Ectodermal cell (in vitro differentiated cells): ENCODE results near the gene TCAIM.

Source experiments
- H3K27ac ChIP-seq: 2 replicates; pipeline ENCODE4 v1.7.0; 2013; ENCODE audit warnings: mild to moderate bottlenecking, low read depth, low read length; ENCODE audit not compliant: insufficient read depth, poor library complexity, severe bottlenecking
- H3K27me3 ChIP-seq: 2 replicates; pipeline ENCODE4 v1.7.0; 2013; ENCODE audit warnings: mild to moderate bottlenecking, low read length; ENCODE audit not compliant: insufficient read depth, control insufficient read depth, poor library complexity, severe bottlenecking
- H3K36me3 ChIP-seq: one replicate; pipeline ENCODE4 v1.7.0; 2013; ENCODE audit warnings: low read length; ENCODE audit not compliant: control insufficient read depth, insufficient read depth
- H3K4me1 ChIP-seq: one replicate; pipeline ENCODE4 v1.7.0; 2013; ENCODE audit warnings: low read length; ENCODE audit not compliant: control insufficient read depth, insufficient read depth
- H3K4me3 ChIP-seq: 2 replicates; pipeline ENCODE4 v1.7.0; 2013; ENCODE audit warnings: low read depth, low read length, control low read depth; ENCODE audit not compliant: insufficient read depth
- H3K9me3 ChIP-seq: 2 replicates; pipeline ENCODE4 v1.7.0; 2013; ENCODE audit warnings: mild to moderate bottlenecking, low read length, moderate library complexity; ENCODE audit not compliant: control insufficient read depth
- WGBS, 2 experiments: methylation state at CpG; one replicate each; pipeline ENCODE4 v1.1.7; 2013; ENCODE audit warnings: missing lambda C conversion rate in 2 of 2; 5-methylcytosine and 5-hydroxymethylcytosine counted together

TCAIM gene

DNA sequence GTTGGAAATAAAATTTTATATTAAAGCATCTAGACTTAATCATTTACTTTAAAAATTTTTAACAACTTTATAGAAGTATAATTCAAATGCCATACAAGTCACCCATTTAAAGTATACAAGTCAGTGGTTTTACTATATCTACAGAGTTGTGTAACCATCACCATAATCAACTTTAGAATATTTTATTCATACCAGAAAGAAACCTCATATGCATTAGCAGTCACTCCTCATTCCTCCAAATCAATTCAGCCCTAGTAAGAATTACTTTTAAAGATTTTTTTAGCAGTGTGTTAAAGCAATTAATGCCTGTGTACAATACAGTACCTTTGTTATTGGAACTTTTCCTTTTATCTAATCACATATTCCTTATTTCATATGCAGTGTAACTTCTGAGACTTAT lies 14.0 kb upstream of the TCAIM start:
- no peak overlapping the region for H3K4me3 ChIP-seq
- H3K4me1 ChIP-seq = no peaks in the 10 kb centered on the region
- no peaks in the 10 kb centered on the region for H3K36me3 ChIP-seq
- H3K9me3 ChIP-seq = no peaks in the 10 kb centered on the region
- H3K27ac ChIP-seq = no peak overlapping the region
- no peaks in the 10 kb centered on the region for H3K27me3 ChIP-seq

GRCh38 chr3:44326019-44326418 lies 12.5 kb upstream of the TCAIM start:
- Histone ChIP-seq H3K4me1 (no peaks in the 10 kb centered on the region), H3K9me3 (no peaks in the 10 kb centered on the region), H3K36me3 (no peaks in the 10 kb centered on the region), H3K4me3 (no peak overlapping the region), H3K27ac (no peak overlapping the region), H3K27me3 (no peaks in the 10 kb centered on the region)
- WGBS, 2 experiments = 93 to 95% methylated on average over 2 of the region's 2 CpGs

DNA sequence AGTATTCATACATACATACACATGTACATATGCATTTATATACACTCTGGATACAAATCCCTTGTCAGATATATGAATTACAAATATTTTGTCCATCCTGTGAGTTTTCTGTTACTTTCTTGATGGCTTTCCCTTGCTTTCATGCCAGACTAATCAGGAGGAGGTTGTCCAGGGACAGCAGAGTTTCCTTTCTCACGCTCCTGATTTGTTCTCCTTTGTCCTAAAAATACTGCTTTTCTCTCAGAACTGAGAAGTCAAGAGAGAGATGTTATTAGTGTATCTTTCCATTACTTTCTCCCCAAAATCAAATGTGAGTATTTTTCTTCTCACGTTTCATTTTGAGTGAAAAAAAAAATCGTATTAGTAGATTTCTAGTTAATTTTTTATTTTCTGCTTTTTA lies 12.1 kb upstream of the TCAIM start:
- H3K9me3 ChIP-seq = no peaks in the 10 kb centered on the region
- 80 to 100% methylated on average over 1 to 2 of the region's 3 CpGs for WGBS, 2 experiments
- H3K4me1 ChIP-seq = no peaks in the 10 kb centered on the region
- no peak overlapping the region for H3K4me3 ChIP-seq
- H3K27ac ChIP-seq = no peak overlapping the region
- H3K27me3 ChIP-seq = no peaks in the 10 kb centered on the region
- H3K36me3 ChIP-seq = no peaks in the 10 kb centered on the region

DNA sequence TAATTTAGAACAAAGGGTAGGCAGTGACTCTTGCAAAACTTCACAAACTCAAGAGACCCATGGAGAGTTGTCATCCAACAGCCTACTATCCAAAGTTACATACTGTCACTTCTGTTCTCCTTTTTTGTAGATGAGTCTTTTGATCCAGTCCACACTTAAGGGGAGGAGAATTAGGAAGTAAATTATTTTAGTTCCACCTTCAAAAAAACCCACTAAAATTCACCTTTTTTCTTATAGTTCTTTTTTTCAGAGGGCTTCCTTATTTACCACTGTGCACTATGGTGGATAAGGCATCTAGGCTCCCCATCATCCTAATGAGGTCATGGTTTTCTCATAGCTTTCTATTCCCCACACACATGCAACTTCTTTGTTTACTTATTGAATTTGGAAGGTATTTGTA lies 8.6 kb upstream of the TCAIM start:
- no peaks in the 10 kb centered on the region for H3K4me1 ChIP-seq
- no peaks in the 10 kb centered on the region for H3K9me3 ChIP-seq
- no peaks in the 10 kb centered on the region for H3K27me3 ChIP-seq
- H3K36me3 ChIP-seq = no peaks in the 10 kb centered on the region
- no peak overlapping the region for H3K4me3 ChIP-seq
- no peak overlapping the region for H3K27ac ChIP-seq

DNA sequence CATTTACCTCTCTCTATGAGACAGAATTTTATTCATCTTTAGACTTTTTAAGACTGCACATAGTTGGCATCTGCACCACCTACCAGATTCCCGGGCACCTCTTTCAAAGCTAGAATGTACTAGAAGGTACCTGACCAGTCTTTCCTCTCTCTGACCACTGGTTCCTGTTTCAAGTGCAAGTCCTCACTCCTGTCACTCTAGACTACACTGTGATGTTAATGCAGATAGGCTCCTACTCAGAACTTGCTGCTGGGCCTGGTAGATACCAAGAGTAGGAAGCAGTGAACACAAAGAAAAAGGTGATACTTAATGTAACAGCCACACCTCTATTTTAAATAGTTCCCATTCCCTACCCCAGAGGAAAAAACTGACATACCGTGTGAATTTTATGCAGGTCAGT lies 8.1 kb upstream of the TCAIM start:
- H3K27ac ChIP-seq = no peak overlapping the region
- no peak overlapping the region for H3K4me3 ChIP-seq
- 81 to 90% methylated on average over 1 to 2 of the region's 2 CpGs for WGBS, 2 experiments
- H3K4me1 ChIP-seq = no peaks in the 10 kb centered on the region
- no peaks in the 10 kb centered on the region for H3K27me3 ChIP-seq
- H3K36me3 ChIP-seq = no peaks in the 10 kb centered on the region
- H3K9me3 ChIP-seq = no peaks in the 10 kb centered on the region

- no peak overlapping the region for H3K4me3 ChIP-seq
- no peaks in the 10 kb centered on the region for H3K36me3 ChIP-seq
- no peak overlapping the region for H3K27ac ChIP-seq
- 88 to 93% methylated on average over 2 of the region's 2 CpGs for WGBS, 2 experiments
- H3K27me3 ChIP-seq = no peaks in the 10 kb centered on the region
- H3K4me1 ChIP-seq = peaks cover 4% of the 10 kb centered on the region
- H3K9me3 ChIP-seq = no peaks in the 10 kb centered on the region
These were observed 4.2 kb upstream of the TCAIM start for GRCh38 chr3:44334326-44334725.

- Histone ChIP-seq H3K27me3 (no peaks in the 10 kb centered on the region), H3K9me3 (no peaks in the 10 kb centered on the region), H3K27ac (no peak overlapping the region), H3K4me1 (peaks cover 10% of the 10 kb centered on the region), H3K36me3 (no peaks in the 10 kb centered on the region), H3K4me3 (peak overlapping the region; percentile 68)
- WGBS, 2 experiments = 68 to 73% methylated on average over 5 of the region's 5 CpGs
These were observed 1.2 kb upstream of the TCAIM start for GRCh38 chr3:44337248-44337785.

GRCh38 chr3:44338828-44339127 lies 212 bp downstream of the TCAIM start:
- Histone ChIP-seq H3K36me3 (no peaks in the 10 kb centered on the region), H3K9me3 (no peaks in the 10 kb centered on the region), H3K4me1 (peaks cover 10% of the 10 kb centered on the region), H3K27ac (peak overlapping the region; percentile 96), H3K27me3 (no peaks in the 10 kb centered on the region), H3K4me3 (peak overlapping the region; percentile 68)
- 0% methylated on average over 15 of the region's 15 CpGs for WGBS, 2 experiments

GRCh38 chr3:44339181-44340057 lies 853 bp downstream of the TCAIM start:
- Histone ChIP-seq H3K9me3 (no peaks in the 10 kb centered on the region), H3K27me3 (no peaks in the 10 kb centered on the region), H3K36me3 (no peaks in the 10 kb centered on the region), H3K4me1 (peaks cover 10% of the 10 kb centered on the region), H3K27ac (peak overlapping the region; percentile 96), H3K4me3 (peak overlapping the region; percentile 68)
- WGBS, 2 experiments = 48 to 50% methylated on average over 7 to 10 of the region's 11 CpGs

DNA sequence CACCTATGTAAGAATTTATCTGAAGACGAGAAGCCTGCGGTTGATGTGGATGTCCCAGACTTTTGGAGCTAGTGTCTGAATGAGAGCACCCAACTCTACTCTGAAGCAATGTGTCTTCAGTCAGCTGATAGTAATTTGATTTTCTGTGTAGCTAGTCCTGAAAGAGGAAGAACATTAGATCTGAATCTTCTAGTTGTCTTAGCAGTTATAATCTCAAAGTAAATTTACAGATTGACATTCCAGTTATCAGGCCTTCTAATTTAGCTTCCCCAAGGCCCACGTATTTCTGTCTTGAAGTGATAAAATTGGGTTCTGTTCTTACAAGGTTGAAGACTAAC lies 1.5 kb downstream of the TCAIM start:
- peak overlapping the region; percentile 68 for H3K4me3 ChIP-seq
- H3K36me3 ChIP-seq = no peaks in the 10 kb centered on the region
- H3K9me3 ChIP-seq = no peaks in the 10 kb centered on the region
- H3K4me1 ChIP-seq = peaks cover 10% of the 10 kb centered on the region
- WGBS, 2 experiments = 95 to 98% methylated on average over 3 of the region's 3 CpGs
- H3K27me3 ChIP-seq = no peaks in the 10 kb centered on the region
- H3K27ac ChIP-seq = no peak overlapping the region
